Putamen (tissue), 1 donor: ENCODE data around the gene ABCB1.
"Not testable (repeated sequence)": the region's sequence is repeated elsewhere in the genome, so short reads cannot be mapped to it uniquely, and the experiment has no call there.

Experiments used
- DNase-seq: peaks from one replicate; pipeline ENCODE4 v3.0.0-alpha.2; 2016; ENCODE audit warnings: low spot score

The ABCB1 gene

DNA sequence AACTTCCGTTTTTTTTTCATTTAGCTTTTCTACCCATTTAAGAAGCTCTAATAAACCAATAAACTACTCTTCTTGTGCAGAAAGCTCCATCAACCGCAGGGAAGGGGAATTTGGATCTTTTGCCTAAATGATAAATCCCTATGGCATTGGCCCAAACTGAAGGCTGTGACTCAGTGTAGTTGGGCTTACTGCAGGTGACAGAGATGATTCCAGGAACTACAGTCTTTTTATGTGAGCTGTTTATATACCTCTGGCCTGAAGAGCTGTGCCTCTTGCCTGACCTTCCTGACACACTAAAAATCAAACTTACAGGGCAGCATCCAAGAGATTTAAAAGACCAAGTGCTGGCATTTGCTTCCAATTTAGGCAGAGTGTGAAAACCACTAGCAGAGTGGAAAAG is 25.2 kb downstream of the ABCB1 start:
- no peak for DNase-seq

GRCh38 chr7:87574630-87575029 is 26.1 kb downstream of the ABCB1 start:
- DNase-seq, result peak; percentile 47

DNA sequence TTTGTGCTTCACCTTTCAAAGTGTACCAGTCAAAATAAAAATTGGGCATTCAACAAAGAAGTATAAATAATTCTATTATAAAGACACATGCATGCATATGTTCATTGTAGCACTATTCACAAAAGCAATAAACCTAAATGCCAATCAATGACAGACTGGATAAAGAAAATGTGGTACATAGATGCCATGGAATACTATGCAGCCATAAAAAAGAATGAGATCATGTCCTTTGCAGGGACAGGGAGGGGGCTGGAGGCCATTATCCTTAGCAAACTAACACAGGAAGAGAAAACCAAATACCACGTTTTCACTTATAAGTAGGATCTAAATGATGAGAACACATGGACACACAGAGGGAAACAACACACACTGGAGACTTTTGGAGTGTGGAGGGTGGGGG is 28.2 kb downstream of the ABCB1 start:
- DNase-seq, result not testable (repeated sequence)

- DNase-seq, result no peak
Observed at GRCh38 chr7:87570178-87570577, 30.5 kb downstream of the ABCB1 start.

DNA sequence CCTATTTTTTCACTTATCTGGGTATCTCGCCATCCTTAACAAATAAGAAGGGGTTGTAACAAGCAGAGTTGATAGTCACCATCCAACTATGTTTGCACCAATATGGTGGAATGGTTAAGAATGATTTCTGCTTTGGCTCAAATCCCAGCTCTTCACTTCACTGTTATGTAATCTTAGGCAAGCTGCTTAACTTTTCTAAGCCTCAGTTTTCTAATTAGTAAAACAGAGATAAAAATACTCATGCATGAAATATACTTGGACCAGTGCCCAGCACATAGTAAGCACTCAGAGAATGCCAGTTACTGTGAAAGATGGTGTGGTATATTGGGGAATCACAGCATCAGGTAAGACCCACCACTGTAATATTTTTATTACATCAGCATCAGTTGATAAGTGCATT is 33.6 kb downstream of the ABCB1 start:
- DNase-seq, result no peak

DNA sequence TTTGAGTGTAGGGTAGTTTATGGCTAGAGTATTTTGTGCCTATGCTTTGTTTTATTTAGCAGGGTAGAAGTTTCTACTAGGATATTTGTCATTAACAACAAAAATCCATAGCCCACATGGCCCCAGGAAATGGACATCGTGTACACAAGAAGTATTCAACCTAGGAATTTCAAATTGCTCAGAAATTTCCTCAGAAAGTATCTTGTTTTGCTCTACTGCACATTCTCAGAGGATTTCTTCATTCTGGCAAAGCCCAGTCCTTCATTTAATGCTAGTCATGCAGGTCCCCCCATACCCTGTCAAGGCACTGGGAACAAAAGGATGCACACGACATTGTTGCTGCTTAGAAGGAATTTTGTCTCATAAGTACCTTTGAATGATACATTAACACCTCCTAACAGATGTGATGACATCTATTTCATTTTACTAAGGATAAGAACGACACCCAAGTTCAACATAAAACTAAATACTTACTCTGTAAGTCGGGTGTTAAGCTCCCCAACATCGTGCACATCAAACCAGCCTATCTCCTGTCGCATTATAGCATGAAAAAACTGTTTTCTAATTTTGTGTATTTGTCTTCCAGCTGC is 34.3 kb downstream of the ABCB1 start:
- no peak for DNase-seq

DNA sequence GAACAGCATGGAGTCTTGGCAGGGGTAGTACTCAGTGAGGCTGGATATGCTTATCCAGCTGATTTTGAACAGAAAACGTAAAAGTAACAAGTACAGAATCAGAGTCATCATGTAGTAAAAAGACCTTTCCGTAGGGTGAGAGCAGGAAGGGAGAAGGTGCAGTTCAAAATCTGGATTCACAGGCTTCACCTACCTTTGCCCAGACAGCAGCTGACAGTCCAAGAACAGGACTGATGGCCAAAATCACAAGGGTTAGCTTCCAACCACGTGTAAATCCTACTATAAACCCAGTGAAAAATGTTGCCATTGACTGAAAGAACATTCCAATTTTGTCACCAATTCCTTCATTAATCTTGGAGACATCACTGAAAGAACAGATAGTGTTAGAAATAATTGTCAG is 34.8 kb downstream of the ABCB1 start:
- DNase-seq, result no peak

GRCh38 chr7:87564296-87564963 is 36.3 kb downstream of the ABCB1 start:
- DNase-seq, result no peak

DNA sequence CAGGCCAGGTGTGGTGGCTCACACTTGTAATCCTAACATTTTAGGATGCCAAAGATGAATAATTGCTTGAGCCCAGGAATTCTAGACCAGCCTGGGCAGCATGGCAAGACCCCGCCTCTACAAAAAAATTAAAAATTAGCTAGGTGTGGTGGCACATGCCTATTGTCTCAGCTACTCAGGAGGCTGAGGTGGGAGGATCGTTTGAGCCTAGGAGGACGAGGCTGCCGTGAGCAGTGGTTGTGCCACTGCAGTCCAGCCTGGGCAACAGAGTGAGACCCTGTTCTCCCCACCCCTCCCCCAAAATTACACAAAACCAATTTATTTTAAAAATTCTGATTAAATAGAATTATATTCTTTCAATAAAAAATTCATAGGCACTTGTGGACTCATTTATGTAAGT is 39.0 kb downstream of the ABCB1 start:
- no peak for DNase-seq

- no peak for DNase-seq
Observed at GRCh38 chr7:87561102-87561501, 39.6 kb downstream of the ABCB1 start.

- no peak for DNase-seq
Observed at GRCh38 chr7:87552351-87552900, 48.3 kb downstream of the ABCB1 start.

DNA sequence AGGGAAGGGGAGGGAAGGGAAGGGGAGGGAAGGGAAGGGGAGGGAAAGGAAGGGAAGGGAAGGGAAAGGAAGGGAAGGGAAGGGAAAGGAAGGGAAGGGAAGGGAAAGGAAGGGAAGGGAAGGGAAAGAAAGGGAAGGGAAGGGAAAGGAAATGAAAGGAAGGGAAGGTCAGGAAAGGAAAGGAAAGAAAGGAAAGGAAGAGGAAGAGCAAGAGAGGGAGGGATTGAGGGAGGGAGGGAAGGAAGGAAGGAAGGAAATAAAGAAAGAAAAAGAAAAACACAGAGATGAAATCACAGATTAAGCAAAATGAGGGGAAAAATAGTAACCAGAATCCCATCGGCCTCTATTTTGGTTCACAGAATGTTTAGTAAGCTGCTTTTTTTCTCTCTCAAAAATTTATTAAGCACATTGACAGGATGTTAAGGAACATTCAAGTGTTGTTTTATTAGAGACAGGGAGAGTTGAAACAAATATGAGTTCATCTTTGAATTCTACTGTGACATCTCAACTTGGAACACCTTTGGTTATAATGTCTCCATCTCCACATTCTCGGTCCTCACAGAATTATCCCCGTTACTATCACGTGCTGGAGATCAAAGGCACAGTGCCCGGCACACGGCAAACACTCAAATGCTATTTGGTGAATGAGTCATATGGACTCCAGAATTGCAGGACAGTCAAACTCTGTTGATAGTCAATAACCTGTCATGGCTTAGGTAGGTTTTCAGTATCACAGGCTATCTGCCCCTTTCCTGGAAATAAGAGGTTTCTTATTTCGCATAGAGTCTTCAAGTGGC is 52.4 kb downstream of the ABCB1 start:
- DNase-seq, result no peak

- no peak for DNase-seq
Observed at GRCh38 chr7:87545760-87546159, 54.9 kb downstream of the ABCB1 start.

GRCh38 chr7:87543623-87544022 is 57.1 kb downstream of the ABCB1 start:
- DNase-seq, result no peak

GRCh38 chr7:87541648-87542047 is 59.0 kb downstream of the ABCB1 start:
- no peak for DNase-seq

- no peak for DNase-seq
Observed at GRCh38 chr7:87538052-87538451, 62.6 kb downstream of the ABCB1 start.

- DNase-seq, result no peak
Observed at GRCh38 chr7:87534072-87534471, 66.6 kb downstream of the ABCB1 start.

GRCh38 chr7:87530126-87530525 is 70.6 kb downstream of the ABCB1 start:
- DNase-seq, result no peak

DNA sequence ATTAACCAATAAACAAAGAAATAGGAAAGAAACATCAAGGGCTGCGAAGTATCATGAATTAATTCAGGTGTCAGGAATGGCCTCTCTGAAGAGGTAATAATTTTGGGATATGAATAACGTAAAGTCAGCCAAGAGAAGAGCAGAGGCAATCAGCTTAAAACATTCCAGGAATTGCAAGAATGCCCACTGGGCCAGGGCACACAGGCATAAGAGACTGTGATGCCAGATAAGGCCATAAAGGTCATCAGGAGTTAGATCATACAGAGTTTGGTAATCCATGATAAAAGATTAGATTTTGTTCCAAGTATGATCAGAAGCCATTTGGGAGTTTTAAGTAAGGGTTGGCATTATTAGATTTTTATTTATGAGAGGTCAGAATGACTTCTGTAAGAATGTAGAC is 72.0 kb downstream of the ABCB1 start:
- no peak for DNase-seq

DNA sequence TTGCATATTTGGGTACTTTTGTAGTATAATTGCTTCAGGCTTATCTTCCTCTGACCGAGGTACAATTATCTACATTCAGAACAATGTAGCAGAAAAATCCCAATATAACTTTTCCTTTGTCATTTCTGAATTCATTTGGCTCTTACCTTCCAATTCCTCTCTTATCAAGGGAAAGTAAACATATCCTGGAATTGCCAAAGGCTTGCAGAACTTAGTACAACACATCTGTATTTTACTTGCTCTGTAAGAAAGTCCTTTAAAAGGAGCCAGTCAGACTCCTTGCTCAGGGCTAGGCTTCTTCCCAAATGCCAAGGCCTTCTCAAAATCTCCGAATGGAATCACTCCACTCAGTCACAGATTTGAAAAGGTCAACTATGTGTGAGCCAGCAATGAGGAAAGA is 81.9 kb downstream of the ABCB1 start:
- no peak for DNase-seq

- DNase-seq, result no peak
Observed at GRCh38 chr7:87517891-87518290, 82.8 kb downstream of the ABCB1 start.

DNA sequence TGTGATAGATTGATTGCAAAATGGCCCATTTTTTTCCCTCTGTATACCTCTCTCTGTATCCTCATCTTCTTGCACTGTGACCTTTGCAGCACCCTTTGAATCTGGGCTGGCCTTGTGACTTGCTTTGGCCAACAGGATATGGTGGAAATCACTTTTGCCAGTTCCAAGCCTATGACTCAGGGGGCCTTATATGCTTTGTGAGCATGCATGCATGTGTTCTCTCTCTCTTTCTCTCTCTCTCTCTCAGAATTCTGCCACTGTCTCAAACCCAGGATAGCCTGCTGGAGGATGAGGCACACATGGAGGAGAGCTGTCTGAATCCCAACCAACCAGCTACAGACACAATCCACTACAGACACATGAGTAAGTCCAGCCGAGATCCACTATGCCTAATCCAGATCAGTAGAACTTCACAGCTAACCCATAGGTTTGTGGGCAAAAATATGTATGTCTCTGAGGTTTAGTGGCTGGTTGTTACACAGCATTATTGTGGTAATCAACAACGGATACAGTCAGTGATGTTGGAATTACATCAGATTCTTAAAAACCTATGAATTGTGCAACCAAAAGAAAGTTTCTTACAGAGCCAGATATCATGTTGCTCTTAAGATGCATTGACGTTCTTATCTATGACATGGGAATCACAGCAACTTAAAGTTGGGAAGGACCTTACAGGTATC is 83.4 kb downstream of the ABCB1 start:
- no peak for DNase-seq
